GM23248 (cell line): ENCODE results near the gene ARGLU1. TPM values are rescaled to one million over a fixed set of nuclear protein-coding genes. Genes with fewer than 3 reads are reported as not detected.

Experiments used
- DNase-seq: peaks from one replicate; pipeline ENCODE4 v3.0.0-alpha.2; 2015
- H2AFZ ChIP-seq: fragments of 200-600 bp; sonication (generic); 2 replicates; pipeline ENCODE4 v1.6.1; 2016; ENCODE audit warnings: antibody characterized with exemption
- H3F3A ChIP-seq: fragments of 200-600 bp; sonication (generic); 2 replicates; pipeline ENCODE4 v1.6.1; 2016; ENCODE audit warnings: mild to moderate bottlenecking, antibody characterized with exemption, mixed run types; ENCODE audit not compliant: insufficient read depth
- H3K27ac ChIP-seq: fragments of 200-600 bp; sonication (generic); 2 replicates; pipeline ENCODE4 v1.5.1; 2016; ENCODE audit warnings: mild to moderate bottlenecking
- H3K27me3 ChIP-seq: fragments of 200-600 bp; sonication (generic); replicated peaks from 2 replicates; pipeline ENCODE4 v1.6.1; 2016; ENCODE audit warnings: mild to moderate bottlenecking; ENCODE audit not compliant: insufficient read depth
- H3K36me3 ChIP-seq: fragments of 200-600 bp; sonication (generic); 2 replicates; pipeline ENCODE4 v1.6.1; 2016; ENCODE audit warnings: low read depth, mild to moderate bottlenecking
- H3K4me1 ChIP-seq: fragments of 200-600 bp; sonication (generic); 2 replicates; pipeline ENCODE4 v1.6.1; 2016; ENCODE audit warnings: mild to moderate bottlenecking; ENCODE audit not compliant: insufficient read depth
- H3K4me2 ChIP-seq: fragments of 200-600 bp; sonication (generic); one replicate; pipeline ENCODE4 v1.6.1; 2016; ENCODE audit warnings: mild to moderate bottlenecking; ENCODE audit not compliant: unreplicated experiment
- H3K4me3 ChIP-seq: fragments of 200-600 bp; sonication (generic); 2 replicates; pipeline ENCODE4 v1.5.1; 2016; ENCODE audit warnings: mild to moderate bottlenecking
- H3K79me2 ChIP-seq: fragments of 200-600 bp; sonication (generic); 2 replicates; pipeline ENCODE4 v1.6.1; 2016; ENCODE audit warnings: mild to moderate bottlenecking; ENCODE audit not compliant: insufficient read depth
- H3K9ac ChIP-seq: fragments of 200-600 bp; sonication (generic); 2 replicates; pipeline ENCODE4 v1.6.1; 2016; ENCODE audit warnings: mild to moderate bottlenecking
- H3K9me2 ChIP-seq: fragments of 200-600 bp; sonication (generic); 2 replicates; pipeline ENCODE4 v1.6.1; 2016; ENCODE audit warnings: mixed run types, mild to moderate bottlenecking, moderate library complexity; ENCODE audit not compliant: insufficient read depth
- H3K9me3 ChIP-seq: fragments of 200-600 bp; sonication (generic); one replicate; pipeline ENCODE4 v1.6.1; 2017; ENCODE audit warnings: low read depth
- H4K20me1 ChIP-seq: fragments of 200-600 bp; sonication (generic); 2 replicates; pipeline ENCODE4 v1.6.0; 2016; ENCODE audit not compliant: insufficient read depth
- EZH2 ChIP-seq: fragments of 200-600 bp; sonication (generic); IDR thresholded peaks from 2 replicates; pipeline ENCODE4 v1.6.1; 2018; ENCODE audit warnings: antibody characterized with exemption, mild to moderate bottlenecking; ENCODE audit not compliant: insufficient read depth, poor library complexity, severe bottlenecking
- EZH2phosphoT487 ChIP-seq: fragments of 200-600 bp; sonication (generic); IDR thresholded peaks from 2 replicates; pipeline ENCODE4 v1.6.1; 2018; ENCODE audit warnings: antibody characterized with exemption, moderate library complexity, mild to moderate bottlenecking, low read depth; ENCODE audit not compliant: insufficient read depth
- WGBS, 2 experiments: methylation state at CpG; one replicate each; pipeline ENCODE4 v1.1.6; 2015 to 2017; ENCODE audit warnings: low lambda C conversion rate in 2 of 2, low coverage in 1 of 2; ENCODE audit errors: missing lambda C conversion rate in 2 of 2; 5-methylcytosine and 5-hydroxymethylcytosine counted together
- in situ Hi-C: fragments of 300-500 bp; cut with MboI; formaldehyde crosslinking; loops from 2 replicates; pipeline ENCODE4 v1.15.0; 2020
- polyA plus RNA-seq: library from polyadenylated mRNA; unstranded; fragments of >200 nt; fragmentation: Nextera tagmentation; extraction: Ambion mirVana; gene quantifications from 2 replicates; pipeline ENCODE4 v1.2.1, GENCODE V29; 2016
- total RNA-seq: library from RNA; depleted of rRNA; stranded (reverse); fragments of >200 nt; shearing (Covaris generic); gene quantifications from 2 replicates; pipeline ENCODE4 v1.2.3, GENCODE V29; 2014

Gene ARGLU1
- total and polyA plus RNA-seq, 2 experiments from 2014 or later, result 38.4 to 61.5 TPM

DNA sequence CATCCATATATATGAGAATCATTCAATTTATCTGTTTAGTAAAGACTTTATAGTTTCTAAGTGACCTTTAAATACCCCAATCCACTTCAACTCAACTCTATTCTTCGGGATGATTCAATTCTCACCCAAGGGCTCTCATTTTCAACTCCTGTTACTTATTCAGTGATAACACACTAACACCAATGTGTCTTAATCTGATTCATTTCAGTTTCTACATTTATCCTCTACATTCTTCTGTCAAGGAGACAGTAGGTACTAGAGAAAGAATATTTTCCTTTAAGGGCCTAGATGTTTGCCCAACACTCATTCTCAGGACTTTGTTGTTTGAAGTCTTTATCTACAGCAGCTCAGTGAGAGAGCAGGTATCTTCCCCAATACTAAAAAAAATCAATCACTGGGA is 7.1 kb downstream of the ARGLU1 start:
- Histone ChIP-seq H3K4me1 (peaks cover 29% of the 10 kb centered on the region), H3K27ac (no peak overlapping the region), H3K4me2 (no peak overlapping the region), H3K9ac (no peak overlapping the region), H2AFZ (no peak overlapping the region), H3K27me3 (no peaks in the 10 kb centered on the region), H3K9me3 (no peaks in the 10 kb centered on the region), H3K9me2 (no peaks in the 10 kb centered on the region), H3F3A (0 out of 2 replicates have a peak, but pooled peaks cover 5% of the 10 kb centered on the region), H3K36me3 (peaks cover 32% of the 10 kb centered on the region), H4K20me1 (peaks cover 49% of the 10 kb centered on the region), H3K4me3 (no peak overlapping the region), H3K79me2 (peaks cover 100% of the 10 kb centered on the region)
- DNase-seq, result no peak
- WGBS, 2 experiments, result 96 to 100% methylated on average over 1 of the region's 1 CpG
- in situ Hi-C loops, result no loop called here
- TF ChIP-seq EZH2phosphoT487, result no peak
- TF ChIP-seq EZH2, result no peak

DNA sequence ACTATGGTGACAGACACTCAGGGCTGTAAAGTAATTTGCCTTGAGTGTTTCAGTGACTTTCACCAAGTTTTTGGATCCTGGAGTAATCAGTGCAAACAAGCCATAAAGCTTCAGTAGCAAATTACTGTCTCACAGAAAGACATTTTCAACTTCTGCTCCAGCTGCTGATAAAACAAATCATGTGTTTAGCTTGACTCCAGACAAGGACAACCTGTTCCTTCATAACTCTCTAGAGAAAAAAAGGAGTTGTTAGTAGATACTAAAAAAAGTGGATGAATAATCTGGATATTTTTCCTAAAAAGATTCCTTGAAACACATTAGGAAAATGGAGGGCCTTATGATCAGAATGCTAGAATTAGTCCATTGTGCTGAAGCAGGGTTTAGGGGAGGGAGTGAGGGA is 9.4 kb downstream of the ARGLU1 start:
- peaks cover 48% of the 10 kb centered on the region for H3K36me3 ChIP-seq
- H2AFZ ChIP-seq, result no peak overlapping the region
- peaks cover 26% of the 10 kb centered on the region for H4K20me1 ChIP-seq
- H3K9me3 ChIP-seq, result no peaks in the 10 kb centered on the region
- DNase-seq, result no peak
- TF ChIP-seq EZH2 (no peak), EZH2phosphoT487 (no peak)
- no peak overlapping the region for H3K9ac ChIP-seq
- H3K79me2 ChIP-seq, result peaks cover 100% of the 10 kb centered on the region
- no peaks in the 10 kb centered on the region for H3K9me2 ChIP-seq
- H3F3A ChIP-seq, result 0 out of 2 replicates have a peak, but pooled peaks cover 5% of the 10 kb centered on the region
- no peak overlapping the region for H3K27ac ChIP-seq
- H3K4me2 ChIP-seq, result no peak overlapping the region
- in situ Hi-C loops, result no loop called here
- H3K4me1 ChIP-seq, result peaks cover 6% of the 10 kb centered on the region
- no peaks in the 10 kb centered on the region for H3K27me3 ChIP-seq
- no peak overlapping the region for H3K4me3 ChIP-seq

DNA sequence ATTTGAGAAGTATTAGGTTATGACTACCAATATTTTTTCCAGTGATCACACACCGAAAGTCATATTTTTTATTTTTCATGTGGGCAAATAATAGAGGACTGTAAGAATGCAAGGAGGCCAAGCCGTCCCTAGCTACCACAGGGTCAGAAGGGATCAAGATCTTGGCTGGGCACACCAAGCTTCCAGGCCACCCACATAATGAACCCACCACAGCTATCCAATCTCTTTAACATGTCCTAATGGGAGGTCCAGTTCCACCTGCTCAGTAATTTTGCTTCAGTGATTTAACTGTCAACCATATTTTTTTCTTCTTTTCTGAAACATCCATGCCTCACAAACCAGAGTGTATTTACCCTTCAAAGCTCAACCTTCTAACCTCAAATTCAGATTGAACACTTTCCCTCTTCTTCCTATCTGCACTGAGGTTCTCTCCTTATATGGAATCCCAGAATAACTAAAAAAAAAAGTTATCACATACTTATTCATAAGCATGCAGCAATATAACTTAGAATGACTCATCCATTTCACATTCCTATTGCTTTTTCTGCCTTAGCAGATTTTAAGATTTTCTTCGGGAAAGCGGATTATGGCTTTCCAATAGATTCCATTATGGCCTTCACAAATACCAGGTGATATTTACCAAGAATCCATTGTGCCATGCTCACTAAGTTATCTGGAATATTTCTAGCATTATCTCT is 12.2 kb downstream of the ARGLU1 start:
- WGBS, 2 experiments, result 95 to 97% methylated on average over 4 of the region's 4 CpGs
- H3K36me3 ChIP-seq, result peaks cover 65% of the 10 kb centered on the region

DNA sequence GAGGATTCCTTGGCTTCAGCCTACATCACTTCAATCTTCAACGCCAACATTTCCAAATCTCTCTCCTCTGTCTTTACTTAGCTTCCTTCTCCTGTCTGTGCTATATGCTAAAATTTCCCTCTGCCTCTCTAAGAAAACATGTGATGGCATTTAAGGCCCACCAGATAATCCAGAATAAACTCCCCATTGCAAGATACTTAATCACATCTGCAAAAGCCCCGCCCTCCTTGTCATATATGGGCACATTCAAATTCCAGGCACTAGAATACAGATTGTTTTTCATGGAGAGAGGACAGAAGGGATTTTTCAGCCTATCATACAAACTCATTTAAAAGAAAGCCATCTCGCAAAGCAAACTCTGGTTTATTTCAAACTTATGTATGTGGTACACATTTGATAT is 16.2 kb downstream of the ARGLU1 start:
- H3K36me3 ChIP-seq, result peaks cover 55% of the 10 kb centered on the region

More for the DNA sequence above, 12.2 kb downstream of the ARGLU1 start:
- in situ Hi-C loops, result no loop called here
- Histone ChIP-seq H3K27ac (no peak overlapping the region), H2AFZ (no peak overlapping the region), H3K9me3 (no peaks in the 10 kb centered on the region), H3K79me2 (peaks cover 100% of the 10 kb centered on the region), H3K9ac (no peak overlapping the region), H3F3A (0 out of 2 replicates have a peak, but pooled peaks cover 5% of the 10 kb centered on the region), H3K9me2 (no peaks in the 10 kb centered on the region; the same call in 1 of the 2 replicates), H3K27me3 (no peaks in the 10 kb centered on the region), H3K4me3 (no peak overlapping the region), H3K4me1 (no peaks in the 10 kb centered on the region), H3K4me2 (no peak overlapping the region), H4K20me1 (peaks cover 7% of the 10 kb centered on the region)
- TF ChIP-seq EZH2, result no peak
- no peak for TF ChIP-seq EZH2phosphoT487
- DNase-seq, result peak; percentile 39

More for the DNA sequence above, 16.2 kb downstream of the ARGLU1 start:
- Histone ChIP-seq H3K9me3 (no peaks in the 10 kb centered on the region), H3K9me2 (no peaks in the 10 kb centered on the region; the same call in 1 of the 2 replicates), H3K27ac (no peak overlapping the region), H3K9ac (no peak overlapping the region), H3K79me2 (peaks cover 100% of the 10 kb centered on the region), H3K4me3 (no peak overlapping the region), H4K20me1 (peaks cover 10% of the 10 kb centered on the region; the same call in 1 of the 2 replicates), H3F3A (0 out of 2 replicates have a peak, but pooled peaks cover 4% of the 10 kb centered on the region), H3K4me1 (no peaks in the 10 kb centered on the region), H2AFZ (no peak overlapping the region), H3K27me3 (no peaks in the 10 kb centered on the region), H3K4me2 (no peak overlapping the region)
- in situ Hi-C loops, result no loop called here
- 97 to 98% methylated on average over 3 of the region's 3 CpGs for WGBS, 2 experiments
- DNase-seq, result no peak
- TF ChIP-seq EZH2phosphoT487 (no peak), EZH2 (no peak)
